GM23338 (cell line): ENCODE measurements around the gene RILPL1. TPM values are rescaled to one million over a fixed set of nuclear protein-coding genes. Genes with fewer than 3 reads are reported as not detected.
A peak's percentile ranks its signal among the peaks of the same experiment; 100 is the strongest.

Source experiments
- ATAC-seq: fragments of 200-7000 bp; cut with Tn5 transposase; 3 replicates; pipeline ENCODE4 v1.9.1; 2020
- DNase-seq: peaks from one replicate; pipeline ENCODE4 v3.0.0-alpha.2; 2015; ENCODE audit warnings: low spot score
- H2AFZ ChIP-seq: fragments of 200-600 bp; sonication (generic); 2 replicates; pipeline ENCODE4 v1.8.0; 2016; ENCODE audit warnings: antibody characterized with exemption, mild to moderate bottlenecking, moderate library complexity
- H3F3A ChIP-seq: fragments of 200-600 bp; sonication (generic); replicated peaks from 2 replicates; pipeline ENCODE4 v1.8.0; 2017; ENCODE audit warnings: antibody characterized with exemption, mixed run types, low read depth
- H3K27ac ChIP-seq: fragments of 200-600 bp; sonication (generic); 2 replicates; pipeline ENCODE4 v1.6.1; 2016; ENCODE audit warnings: low read depth
- H3K27me3 ChIP-seq: fragments of 200-600 bp; sonication (generic); 2 replicates; pipeline ENCODE4 v1.8.0; 2016; ENCODE audit warnings: mild to moderate bottlenecking, mixed run types, moderate library complexity; ENCODE audit not compliant: insufficient read depth
- H3K36me3 ChIP-seq: fragments of 200-600 bp; sonication (generic); 2 replicates; pipeline ENCODE4 v1.8.0; 2016; ENCODE audit warnings: mild to moderate bottlenecking; ENCODE audit not compliant: insufficient read depth
- H3K4me1 ChIP-seq: fragments of 200-600 bp; sonication (generic); 2 replicates; pipeline ENCODE4 v1.8.0; 2016; ENCODE audit warnings: mild to moderate bottlenecking, moderate library complexity; ENCODE audit not compliant: insufficient read depth
- H3K4me2 ChIP-seq: fragments of 200-600 bp; sonication (generic); 2 replicates; pipeline ENCODE4 v1.7.1; 2017; ENCODE audit warnings: mixed run types
- H3K4me3 ChIP-seq: fragments of 200-600 bp; sonication (generic); 2 replicates; pipeline ENCODE4 v1.6.1; 2016; ENCODE audit warnings: mixed run types
- H3K79me2 ChIP-seq: fragments of 200-600 bp; sonication (generic); replicated peaks from 2 replicates; pipeline ENCODE4 v1.8.0; 2017; ENCODE audit warnings: mild to moderate bottlenecking; ENCODE audit not compliant: insufficient read depth
- H3K9me2 ChIP-seq: fragments of 200-600 bp; sonication (generic); 2 replicates; pipeline ENCODE4 v1.8.0; 2017; ENCODE audit not compliant: insufficient read depth
- H4K20me1 ChIP-seq: fragments of 200-600 bp; sonication (generic); replicated peaks from 2 replicates; pipeline ENCODE4 v1.8.0; 2017; ENCODE audit warnings: mild to moderate bottlenecking; ENCODE audit not compliant: insufficient read depth
- H3K27ac Mint-ChIP-seq: 2 replicates; pipeline ENCODE4 v1.8.0; 2020; ENCODE audit warnings: inconsistent platforms, mild to moderate bottlenecking, moderate library complexity, mixed read lengths
- H3K27me3 Mint-ChIP-seq: 3 replicates; pipeline ENCODE4 v1.8.0; 2022; ENCODE audit warnings: low read depth, mild to moderate bottlenecking, moderate library complexity, mixed read lengths, inconsistent platforms; ENCODE audit not compliant: insufficient read depth, poor library complexity
- H3K36me3 Mint-ChIP-seq: 3 replicates; pipeline ENCODE4 v1.8.0; 2021; ENCODE audit warnings: low read depth, mild to moderate bottlenecking, inconsistent platforms, moderate library complexity, mixed read lengths
- H3K4me1 Mint-ChIP-seq: 3 replicates; pipeline ENCODE4 v1.8.0; 2020; ENCODE audit warnings: mild to moderate bottlenecking, inconsistent platforms, mixed read lengths
- H3K4me3 Mint-ChIP-seq: 3 replicates; pipeline ENCODE4 v1.8.0; 2021; ENCODE audit warnings: moderate library complexity, mild to moderate bottlenecking, inconsistent platforms, mixed read lengths
- H3K9me3 Mint-ChIP-seq: 3 replicates; pipeline ENCODE4 v1.8.0; 2020; ENCODE audit warnings: moderate library complexity, mild to moderate bottlenecking, inconsistent platforms, mixed read lengths
- CREB1 ChIP-seq: fragments of 250-450 bp; sonication (Bioruptor Pico); IDR thresholded peaks from 2 replicates; pipeline ENCODE4 v1.5.0; 2020; ENCODE audit warnings: low read depth, mild to moderate bottlenecking, moderate library complexity
- JUNB ChIP-seq: IDR thresholded peaks from one replicate; pipeline ENCODE4 v1.6.1; 2016; ENCODE audit warnings: antibody characterized with exemption; ENCODE audit not compliant: unreplicated experiment
- NANOG ChIP-seq: IDR thresholded peaks from 2 replicates; pipeline ENCODE4 v1.6.1; 2016; ENCODE audit warnings: antibody characterized with exemption, borderline replicate concordance
- POLR2AphosphoS5 ChIP-seq: IDR thresholded peaks from 2 replicates; pipeline ENCODE4 v1.6.1; 2016; ENCODE audit warnings: antibody characterized with exemption, low read depth
- ZNF331 ChIP-seq: fragments of 250-450 bp; sonication (Bioruptor Pico); IDR thresholded peaks from 2 replicates; pipeline ENCODE4 v1.5.0; 2020; ENCODE audit warnings: low read depth, mild to moderate bottlenecking, moderate library complexity
- polyA plus RNA-seq: library from polyadenylated mRNA; unstranded; fragments of >200 nt; fragmentation: Nextera tagmentation; extraction: Ambion mirVana; gene quantifications from 2 replicates; pipeline ENCODE4 v1.2.1, GENCODE V29; 2016
- total RNA-seq: library from RNA; depleted of rRNA; stranded (reverse); fragments of >200 nt; shearing (Covaris generic); gene quantifications from 2 replicates; pipeline ENCODE4 v1.2.3, GENCODE V29; 2014
- TF ChIP-seq, protein P1 (sequence below): fragments of 250-450 bp; sonication (Bioruptor Pico); IDR thresholded peaks from 2 replicates; pipeline ENCODE4 v1.5.0; 2020; ENCODE audit warnings: mild to moderate bottlenecking, moderate library complexity
- TF ChIP-seq, protein P2 (sequence below), 2 experiments: fragments of 200-600 bp in 1 of 2; sonication (generic) in 1 of 2; conservative IDR thresholded peaks; 2 replicates each; pipeline versions ENCODE4 v1.5.1 to v1.6.1; 2016 to 2017; ENCODE audit warnings: antibody characterized with exemption in 2 of 2, low read depth in 2 of 2, mild to moderate bottlenecking in 2 of 2, moderate library complexity in 1 of 2

Gene RILPL1
- total and polyA plus RNA-seq, 2 experiments from 2014 or later, result 3.9 to 7.9 TPM

DNA sequence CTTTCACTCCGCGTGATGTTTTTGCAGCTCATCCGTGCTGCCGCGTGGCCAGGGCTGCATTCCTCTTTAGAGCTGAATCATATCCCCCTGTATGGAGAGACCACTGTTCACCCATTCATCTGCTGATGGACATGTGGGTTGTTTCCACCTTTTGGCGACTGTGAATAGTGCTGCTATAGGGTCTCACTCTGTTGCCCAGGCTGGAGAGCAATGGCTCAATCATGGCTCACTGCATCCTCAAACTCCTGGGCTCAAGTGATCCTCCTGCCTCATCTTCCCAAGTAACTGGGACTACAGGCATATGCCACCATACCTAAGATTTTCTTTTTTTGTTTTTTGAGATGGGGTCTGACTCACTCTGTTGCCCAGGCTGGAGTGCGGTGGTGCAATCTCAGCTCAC is 36.5 kb downstream of the RILPL1 start (continued):
- TF ChIP-seq, protein P1, sequence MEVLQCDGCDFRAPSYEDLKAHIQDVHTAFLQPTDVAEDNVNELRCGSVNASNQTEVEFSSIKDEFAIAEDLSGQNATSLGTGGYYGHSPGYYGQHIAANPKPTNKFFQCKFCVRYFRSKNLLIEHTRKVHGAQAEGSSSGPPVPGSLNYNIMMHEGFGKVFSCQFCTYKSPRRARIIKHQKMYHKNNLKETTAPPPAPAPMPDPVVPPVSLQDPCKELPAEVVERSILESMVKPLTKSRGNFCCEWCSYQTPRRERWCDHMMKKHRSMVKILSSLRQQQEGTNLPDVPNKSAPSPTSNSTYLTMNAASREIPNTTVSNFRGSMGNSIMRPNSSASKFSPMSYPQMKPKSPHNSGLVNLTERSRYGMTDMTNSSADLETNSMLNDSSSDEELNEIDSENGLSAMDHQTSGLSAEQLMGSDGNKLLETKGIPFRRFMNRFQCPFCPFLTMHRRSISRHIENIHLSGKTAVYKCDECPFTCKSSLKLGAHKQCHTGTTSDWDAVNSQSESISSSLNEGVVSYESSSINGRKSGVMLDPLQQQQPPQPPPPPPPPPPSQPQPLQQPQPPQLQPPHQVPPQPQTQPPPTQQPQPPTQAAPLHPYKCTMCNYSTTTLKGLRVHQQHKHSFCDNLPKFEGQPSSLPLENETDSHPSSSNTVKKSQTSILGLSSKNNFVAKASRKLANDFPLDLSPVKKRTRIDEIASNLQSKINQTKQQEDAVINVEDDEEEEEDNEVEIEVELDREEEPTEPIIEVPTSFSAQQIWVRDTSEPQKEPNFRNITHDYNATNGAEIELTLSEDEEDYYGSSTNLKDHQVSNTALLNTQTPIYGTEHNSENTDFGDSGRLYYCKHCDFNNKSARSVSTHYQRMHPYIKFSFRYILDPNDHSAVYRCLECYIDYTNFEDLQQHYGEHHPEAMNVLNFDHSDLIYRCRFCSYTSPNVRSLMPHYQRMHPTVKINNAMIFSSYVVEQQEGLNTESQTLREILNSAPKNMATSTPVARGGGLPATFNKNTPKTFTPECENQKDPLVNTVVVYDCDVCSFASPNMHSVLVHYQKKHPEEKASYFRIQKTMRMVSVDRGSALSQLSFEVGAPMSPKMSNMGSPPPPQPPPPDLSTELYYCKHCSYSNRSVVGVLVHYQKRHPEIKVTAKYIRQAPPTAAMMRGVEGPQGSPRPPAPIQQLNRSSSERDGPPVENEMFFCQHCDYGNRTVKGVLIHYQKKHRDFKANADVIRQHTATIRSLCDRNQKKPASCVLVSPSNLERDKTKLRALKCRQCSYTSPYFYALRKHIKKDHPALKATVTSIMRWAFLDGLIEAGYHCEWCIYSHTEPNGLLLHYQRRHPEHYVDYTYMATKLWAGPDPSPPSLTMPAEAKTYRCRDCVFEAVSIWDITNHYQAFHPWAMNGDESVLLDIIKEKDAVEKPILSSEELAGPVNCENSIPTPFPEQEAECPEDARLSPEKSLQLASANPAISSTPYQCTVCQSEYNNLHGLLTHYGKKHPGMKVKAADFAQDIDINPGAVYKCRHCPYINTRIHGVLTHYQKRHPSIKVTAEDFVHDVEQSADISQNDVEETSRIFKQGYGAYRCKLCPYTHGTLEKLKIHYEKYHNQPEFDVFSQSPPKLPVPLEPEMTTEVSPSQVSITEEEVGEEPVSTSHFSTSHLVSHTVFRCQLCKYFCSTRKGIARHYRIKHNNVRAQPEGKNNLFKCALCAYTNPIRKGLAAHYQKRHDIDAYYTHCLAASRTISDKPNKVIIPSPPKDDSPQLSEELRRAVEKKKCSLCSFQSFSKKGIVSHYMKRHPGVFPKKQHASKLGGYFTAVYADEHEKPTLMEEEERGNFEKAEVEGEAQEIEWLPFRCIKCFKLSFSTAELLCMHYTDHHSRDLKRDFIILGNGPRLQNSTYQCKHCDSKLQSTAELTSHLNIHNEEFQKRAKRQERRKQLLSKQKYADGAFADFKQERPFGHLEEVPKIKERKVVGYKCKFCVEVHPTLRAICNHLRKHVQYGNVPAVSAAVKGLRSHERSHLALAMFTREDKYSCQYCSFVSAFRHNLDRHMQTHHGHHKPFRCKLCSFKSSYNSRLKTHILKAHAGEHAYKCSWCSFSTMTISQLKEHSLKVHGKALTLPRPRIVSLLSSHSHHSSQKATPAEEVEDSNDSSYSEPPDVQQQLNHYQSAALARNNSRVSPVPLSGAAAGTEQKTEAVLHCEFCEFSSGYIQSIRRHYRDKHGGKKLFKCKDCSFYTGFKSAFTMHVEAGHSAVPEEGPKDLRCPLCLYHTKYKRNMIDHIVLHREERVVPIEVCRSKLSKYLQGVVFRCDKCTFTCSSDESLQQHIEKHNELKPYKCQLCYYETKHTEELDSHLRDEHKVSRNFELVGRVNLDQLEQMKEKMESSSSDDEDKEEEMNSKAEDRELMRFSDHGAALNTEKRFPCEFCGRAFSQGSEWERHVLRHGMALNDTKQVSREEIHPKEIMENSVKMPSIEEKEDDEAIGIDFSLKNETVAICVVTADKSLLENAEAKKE (CRISPR knock-in tag), result no peak

DNA sequence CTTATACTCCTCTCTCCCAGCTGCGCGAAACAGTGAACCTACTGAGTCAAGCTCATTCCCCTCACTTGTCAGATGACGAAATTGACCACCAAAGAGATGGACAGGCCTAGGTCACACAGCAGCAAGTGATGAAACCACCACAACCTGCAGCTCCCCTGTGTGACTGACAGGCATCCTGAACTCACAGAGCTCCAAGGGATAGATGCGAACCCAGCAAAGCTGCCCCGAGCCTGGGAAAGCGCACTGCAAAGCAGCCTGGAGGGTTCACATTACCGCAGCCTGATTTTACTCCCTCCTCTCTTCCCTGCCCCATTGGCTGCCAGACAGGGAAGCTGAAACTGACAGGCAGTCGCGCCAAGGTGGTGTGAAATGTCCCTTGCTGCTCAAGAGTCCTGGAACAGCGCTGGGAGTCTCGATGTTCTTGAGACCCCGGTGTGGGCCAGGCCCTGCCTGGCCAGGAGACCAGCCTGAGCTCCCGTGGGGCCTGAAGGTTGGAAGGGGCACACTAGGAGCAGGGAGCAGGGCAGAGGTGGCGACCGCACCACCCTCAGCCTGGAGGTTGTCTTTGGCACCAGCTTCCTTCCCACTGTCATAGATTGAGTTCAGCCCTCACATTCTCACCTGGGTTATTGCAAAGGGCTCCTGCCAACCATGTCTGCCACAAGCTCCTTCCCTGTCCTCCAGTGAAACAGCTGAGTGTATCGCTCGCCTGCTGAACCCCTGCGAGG is 39.2 kb downstream of the RILPL1 start:
- peaks cover 3% of the 10 kb centered on the region; the same call in 1 of the 3 replicates for H3K36me3 Mint-ChIP-seq
- Histone ChIP-seq H3K79me2 (no peaks in the 10 kb centered on the region), H2AFZ (no peak overlapping the region), H3K4me1 (no peaks in the 10 kb centered on the region), H3K4me3 (no peak overlapping the region), H3K4me2 (no peak overlapping the region), H3K9me2 (no peaks in the 10 kb centered on the region), H3K36me3 (no peaks in the 10 kb centered on the region), H3K27me3 (no peaks in the 10 kb centered on the region), H3K27ac (0 out of 2 replicates have a peak overlapping the region, but pooled peaks have one; percentile 32), H3F3A (no peaks in the 10 kb centered on the region), H4K20me1 (no peaks in the 10 kb centered on the region)
- peak; percentile 70 for ATAC-seq
- peaks cover under 1% of the 10 kb centered on the region for H3K27me3 Mint-ChIP-seq
- H3K27ac Mint-ChIP-seq, result peak overlapping the region; percentile 41; the same call in 1 of the 2 replicates
- no peaks in the 10 kb centered on the region for H3K9me3 Mint-ChIP-seq
- peak; percentile 37 for DNase-seq
- H3K4me1 Mint-ChIP-seq, result peaks cover 7% of the 10 kb centered on the region
- no peak overlapping the region for H3K4me3 Mint-ChIP-seq
- no peak for TF ChIP-seq CREB1 (CRISPR knock-in tag)
- TF ChIP-seq NANOG, result no peak
- TF ChIP-seq ZNF331 (CRISPR knock-in tag), result no peak
- TF ChIP-seq, protein P2, sequence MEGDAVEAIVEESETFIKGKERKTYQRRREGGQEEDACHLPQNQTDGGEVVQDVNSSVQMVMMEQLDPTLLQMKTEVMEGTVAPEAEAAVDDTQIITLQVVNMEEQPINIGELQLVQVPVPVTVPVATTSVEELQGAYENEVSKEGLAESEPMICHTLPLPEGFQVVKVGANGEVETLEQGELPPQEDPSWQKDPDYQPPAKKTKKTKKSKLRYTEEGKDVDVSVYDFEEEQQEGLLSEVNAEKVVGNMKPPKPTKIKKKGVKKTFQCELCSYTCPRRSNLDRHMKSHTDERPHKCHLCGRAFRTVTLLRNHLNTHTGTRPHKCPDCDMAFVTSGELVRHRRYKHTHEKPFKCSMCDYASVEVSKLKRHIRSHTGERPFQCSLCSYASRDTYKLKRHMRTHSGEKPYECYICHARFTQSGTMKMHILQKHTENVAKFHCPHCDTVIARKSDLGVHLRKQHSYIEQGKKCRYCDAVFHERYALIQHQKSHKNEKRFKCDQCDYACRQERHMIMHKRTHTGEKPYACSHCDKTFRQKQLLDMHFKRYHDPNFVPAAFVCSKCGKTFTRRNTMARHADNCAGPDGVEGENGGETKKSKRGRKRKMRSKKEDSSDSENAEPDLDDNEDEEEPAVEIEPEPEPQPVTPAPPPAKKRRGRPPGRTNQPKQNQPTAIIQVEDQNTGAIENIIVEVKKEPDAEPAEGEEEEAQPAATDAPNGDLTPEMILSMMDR (conservative IDR thresholded peaks at IDR 0.05; ENCODE audit: low read depth in 2 of 2), result no peak
- TF ChIP-seq POLR2AphosphoS5, result no peak
- TF ChIP-seq JUNB, result no peak
- TF ChIP-seq, protein P1 (CRISPR knock-in tag), result no peak
